Measurements from ENCODE around the gene ITPA. TPM values are rescaled to one million over a fixed set of nuclear protein-coding genes. Genes with fewer than 3 reads are reported as not detected.

Gene ITPA
- total RNA-seq, 4 donors from 2014 or later, result 35.7 to 76.7 (median 51.8) TPM

DNA sequence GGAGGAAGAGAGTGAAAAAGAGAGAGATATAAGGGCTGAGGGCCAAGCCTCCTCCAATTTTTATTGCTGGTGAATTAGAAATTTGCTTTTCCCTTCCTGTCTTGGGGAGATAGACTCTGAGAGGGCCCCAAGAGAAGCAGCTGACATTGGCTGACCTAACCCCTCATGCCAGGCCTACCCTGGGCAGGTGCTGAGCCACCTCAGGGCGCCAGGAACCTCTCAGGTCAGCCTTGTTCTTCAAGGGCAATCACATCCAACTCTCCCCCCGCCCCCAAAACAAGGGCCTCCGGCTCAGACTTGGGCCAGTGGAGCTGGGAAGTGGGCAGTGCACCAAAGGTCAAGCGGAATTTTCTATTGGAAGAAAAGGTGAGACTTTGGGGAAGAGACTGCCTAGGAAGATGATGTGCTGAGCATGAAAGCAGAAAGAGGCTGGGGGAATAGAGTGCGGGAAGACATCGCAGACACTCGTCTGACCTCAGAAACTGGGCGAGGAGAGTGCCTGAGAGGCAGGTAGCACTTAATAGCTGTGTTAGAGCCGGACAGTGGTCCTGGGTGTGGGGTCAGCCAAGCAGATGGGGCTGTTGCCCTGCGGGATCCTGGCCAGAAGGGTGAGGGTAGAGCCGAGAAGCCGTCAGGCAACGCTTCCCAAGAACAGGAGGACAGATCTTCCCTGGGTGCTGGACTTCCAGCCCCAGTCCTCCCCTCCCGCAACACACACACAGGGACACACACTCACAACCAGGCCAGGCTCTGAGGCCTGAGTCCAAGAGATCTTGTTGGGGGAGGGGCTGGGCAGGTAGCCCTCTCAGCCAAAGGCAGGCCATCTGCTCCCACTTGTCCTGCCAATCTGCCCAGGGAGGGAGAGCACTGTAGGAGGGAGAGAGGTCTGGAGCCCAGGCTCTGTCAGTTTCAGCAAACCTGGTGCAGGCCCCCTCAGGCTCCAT lies 45.9 kb upstream of the ITPA start:
- Histone ChIP-seq H3K9me3 (no peaks in the 10 kb centered on the region), H3K27me3 (no peaks in the 10 kb centered on the region), H3K4me3 (no peak overlapping the region), H3K36me3 (no peaks in the 10 kb centered on the region), H3K27ac (no peak overlapping the region), H3K4me1 (peaks cover 0 to 6% (median 3%) of the 10 kb centered on the region in 4 donors)
- DNase-seq, result no peak
- no peak for TF ChIP-seq POLR2A (IDR thresholded peaks at IDR 0.05)
- TF ChIP-seq, protein P1, sequence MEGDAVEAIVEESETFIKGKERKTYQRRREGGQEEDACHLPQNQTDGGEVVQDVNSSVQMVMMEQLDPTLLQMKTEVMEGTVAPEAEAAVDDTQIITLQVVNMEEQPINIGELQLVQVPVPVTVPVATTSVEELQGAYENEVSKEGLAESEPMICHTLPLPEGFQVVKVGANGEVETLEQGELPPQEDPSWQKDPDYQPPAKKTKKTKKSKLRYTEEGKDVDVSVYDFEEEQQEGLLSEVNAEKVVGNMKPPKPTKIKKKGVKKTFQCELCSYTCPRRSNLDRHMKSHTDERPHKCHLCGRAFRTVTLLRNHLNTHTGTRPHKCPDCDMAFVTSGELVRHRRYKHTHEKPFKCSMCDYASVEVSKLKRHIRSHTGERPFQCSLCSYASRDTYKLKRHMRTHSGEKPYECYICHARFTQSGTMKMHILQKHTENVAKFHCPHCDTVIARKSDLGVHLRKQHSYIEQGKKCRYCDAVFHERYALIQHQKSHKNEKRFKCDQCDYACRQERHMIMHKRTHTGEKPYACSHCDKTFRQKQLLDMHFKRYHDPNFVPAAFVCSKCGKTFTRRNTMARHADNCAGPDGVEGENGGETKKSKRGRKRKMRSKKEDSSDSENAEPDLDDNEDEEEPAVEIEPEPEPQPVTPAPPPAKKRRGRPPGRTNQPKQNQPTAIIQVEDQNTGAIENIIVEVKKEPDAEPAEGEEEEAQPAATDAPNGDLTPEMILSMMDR (IDR thresholded peaks at IDR 0.05), result no peak

DNA sequence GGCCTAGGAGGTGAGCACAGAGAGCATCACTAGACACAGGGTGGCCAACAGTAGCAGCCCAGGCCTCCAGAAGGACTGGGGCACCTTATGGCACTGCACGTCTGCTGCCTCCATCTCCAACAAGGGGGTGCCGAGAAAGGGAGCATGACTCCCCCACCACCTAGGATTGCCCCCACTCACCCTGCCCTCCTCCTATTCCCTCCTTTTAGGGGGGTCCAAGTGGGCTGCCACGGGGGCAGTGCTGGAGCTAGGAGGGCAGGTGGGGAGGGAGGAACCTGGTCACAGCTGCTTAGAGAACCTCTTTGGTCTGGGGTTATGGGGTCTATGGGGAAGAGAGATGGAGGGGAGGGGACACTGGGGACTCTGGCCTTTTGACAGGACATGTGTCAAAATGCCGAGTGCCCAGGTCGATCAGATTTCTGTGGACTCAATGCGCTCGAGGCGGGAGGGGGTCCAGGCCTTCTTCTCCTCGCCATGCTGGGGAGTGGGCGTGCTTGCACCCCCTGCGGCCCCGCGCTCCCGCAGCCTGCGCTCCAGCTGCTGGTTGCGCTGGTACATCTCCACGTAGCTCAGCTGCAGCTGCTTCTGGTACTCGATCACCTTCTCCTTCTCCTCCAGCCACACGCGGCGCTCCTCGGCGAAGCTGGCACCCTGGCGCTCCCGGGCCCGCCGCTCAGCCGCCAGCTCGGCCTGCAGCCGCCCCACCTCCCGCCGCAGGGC lies 45.1 kb upstream of the ITPA start:
- no peaks in the 10 kb centered on the region for H3K27me3 ChIP-seq
- no peak overlapping the region for H3K27ac ChIP-seq
- H3K4me3 ChIP-seq, result no peak overlapping the region
- H3K4me1 ChIP-seq, result peaks cover 0 to 2% (median 0%) of the 10 kb centered on the region in 4 donors
- no peak for TF ChIP-seq POLR2A (IDR thresholded peaks at IDR 0.05)
- TF ChIP-seq, protein P1 (IDR thresholded peaks at IDR 0.05), result no peak
- no peak for DNase-seq
- H3K9me3 ChIP-seq, result no peaks in the 10 kb centered on the region
- no peaks in the 10 kb centered on the region for H3K36me3 ChIP-seq

DNA sequence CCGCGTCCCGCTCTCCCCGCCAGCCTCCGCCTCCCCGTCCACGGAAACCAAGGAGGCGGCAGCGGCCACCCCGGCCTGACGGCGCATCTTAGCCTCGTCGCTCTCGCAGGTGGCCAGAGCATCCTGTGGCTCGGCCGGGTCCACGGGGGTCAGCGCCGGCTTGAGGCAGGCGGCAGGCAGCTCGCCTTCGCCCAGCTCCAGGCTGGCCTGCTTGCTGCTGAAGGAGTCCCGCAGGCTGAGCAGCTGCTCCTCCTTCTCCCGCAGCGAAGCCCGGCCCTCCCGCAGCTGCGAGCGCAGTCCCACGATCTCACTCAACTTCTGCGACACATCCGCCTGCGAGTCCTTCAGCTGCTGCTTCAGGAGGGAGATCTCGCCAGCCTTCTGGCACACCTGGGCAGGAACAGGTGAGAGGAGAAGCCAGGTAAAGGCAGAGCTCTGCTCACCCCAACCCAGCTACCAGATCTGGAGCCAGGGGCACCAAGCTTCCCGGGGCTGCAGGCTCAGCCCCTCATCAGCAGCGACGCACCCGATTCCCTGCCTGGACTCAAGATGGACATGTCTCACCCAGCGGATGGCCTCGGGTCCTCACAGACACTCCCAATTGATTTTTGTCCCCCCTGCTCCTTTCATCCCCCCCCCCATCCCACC lies 44.4 kb upstream of the ITPA start:
- Histone ChIP-seq H3K4me3 (no peak overlapping the region), H3K9me3 (no peaks in the 10 kb centered on the region), H3K4me1 (peaks cover 0 to 2% (median 0%) of the 10 kb centered on the region in 4 donors), H3K36me3 (no peaks in the 10 kb centered on the region), H3K27me3 (no peaks in the 10 kb centered on the region), H3K27ac (peak overlapping the region in 1 of 4 donors; percentile 3)
- no peak for DNase-seq
- TF ChIP-seq, protein P1 (IDR thresholded peaks at IDR 0.05), result no peak
- no peak for TF ChIP-seq POLR2A (IDR thresholded peaks at IDR 0.05)

DNA sequence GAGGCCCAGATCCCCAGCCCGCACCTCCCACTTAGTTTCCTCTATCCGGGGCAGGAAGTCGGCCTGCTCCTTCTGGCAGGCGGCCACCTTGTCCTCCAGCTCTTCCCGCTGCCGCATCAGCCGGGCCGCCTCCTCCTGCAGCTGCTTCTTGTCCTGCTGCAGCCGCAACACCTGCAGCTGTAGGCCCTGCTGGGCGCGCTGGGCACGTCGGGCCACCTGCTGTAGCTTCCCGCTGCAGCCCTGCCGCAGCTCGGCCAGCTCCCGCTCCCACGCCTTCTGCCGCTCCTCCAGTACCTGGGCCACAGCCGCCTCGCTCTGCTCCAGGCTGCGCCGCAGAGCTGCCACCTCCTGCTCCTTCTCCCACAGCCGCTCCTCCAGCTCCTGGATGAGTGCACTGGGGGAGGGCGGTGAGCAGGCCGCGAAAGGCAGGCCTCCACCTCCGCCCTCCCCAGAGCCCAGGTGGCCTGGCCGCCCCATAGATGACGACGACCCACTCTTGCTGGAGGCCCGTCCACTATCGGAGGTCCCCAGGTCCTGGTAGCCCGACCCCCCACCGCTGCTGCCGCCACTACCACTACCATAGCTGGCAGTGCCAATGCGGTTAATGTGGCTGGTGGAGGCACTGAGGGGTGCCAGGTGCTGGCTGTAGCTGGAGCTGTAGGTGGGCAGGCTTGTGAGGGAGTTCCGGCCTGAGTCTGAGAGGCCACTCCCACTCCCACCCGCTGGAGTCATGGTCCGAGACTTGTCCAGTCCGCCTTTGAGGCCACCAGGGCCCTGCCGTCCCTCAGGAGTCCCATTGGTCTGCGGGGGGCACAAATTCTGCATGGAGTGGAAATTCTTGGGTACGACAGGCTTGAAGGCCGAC lies 43.6 kb upstream of the ITPA start:
- peak in 2 of 3 donors; percentile 58 for DNase-seq
- H3K36me3 ChIP-seq, result no peaks in the 10 kb centered on the region
- TF ChIP-seq POLR2A (IDR thresholded peaks at IDR 0.05), result no peak
- TF ChIP-seq, protein P1 (IDR thresholded peaks at IDR 0.05), result no peak

More for the DNA sequence above, 43.6 kb upstream of the ITPA start:
- Histone ChIP-seq H3K4me3 (peak overlapping the region in 1 of 4 donors; percentile 5), H3K27ac (peak overlapping the region in 1 of 4 donors; percentile 3), H3K4me1 (peaks cover 0 to 2% (median 0%) of the 10 kb centered on the region in 4 donors), H3K27me3 (no peaks in the 10 kb centered on the region), H3K9me3 (no peaks in the 10 kb centered on the region)
